Small intestine (tissue), 7 donors: ENCODE results near the gene SCN2A. TPM values are rescaled to one million over a fixed set of nuclear protein-coding genes. Genes with fewer than 3 reads are reported as not detected.
A peak's percentile ranks its signal among the peaks of the same experiment; 100 is the strongest.
"Not testable (repeated sequence)": the region's sequence is repeated elsewhere in the genome, so short reads cannot be mapped to it uniquely, and the experiment has no call there.

Experiments used
- DNase-seq, 2 donors: peaks; one replicate each; pipeline versions ENCODE4 v3.0.0 to v3.0.0-alpha.2; 2013
- FAIRE-seq: peaks from 2 replicates; lab custom pipeline; 2012; peaks lifted over from hg19 to GRCh38; lab: Jason Lieb, UNC
- H3K27ac ChIP-seq, 3 donors: one replicate each; pipeline ENCODE4 v1.5.1; 2013; ENCODE audit warnings: low read length in 2 of 3, mild to moderate bottlenecking in 2 of 3, control low read depth in 1 of 3, inconsistent platforms in 1 of 3, low read depth in 1 of 3, moderate library complexity in 1 of 3
- H3K27me3 ChIP-seq, 3 donors: one replicate each; pipeline ENCODE4 v1.6.1; 2013; ENCODE audit warnings: low read length in 3 of 3, inconsistent platforms in 1 of 3; ENCODE audit not compliant: control insufficient read depth in 3 of 3, insufficient read depth in 3 of 3
- H3K36me3 ChIP-seq, 3 donors: one replicate each; pipeline ENCODE4 v1.6.1; 2013; ENCODE audit warnings: low read length in 3 of 3, inconsistent platforms in 1 of 3, low read depth in 1 of 3, mild to moderate bottlenecking in 1 of 3, moderate library complexity in 1 of 3; ENCODE audit not compliant: control insufficient read depth in 3 of 3, insufficient read depth in 2 of 3
- H3K4me1 ChIP-seq, 3 donors: one replicate each; pipeline ENCODE4 v1.6.1; 2013; ENCODE audit warnings: low read length in 2 of 3, inconsistent platforms in 1 of 3, low read depth in 1 of 3, mild to moderate bottlenecking in 1 of 3, moderate library complexity in 1 of 3; ENCODE audit not compliant: control insufficient read depth in 3 of 3, insufficient read depth in 2 of 3
- H3K4me3 ChIP-seq, 3 donors: one replicate each; pipeline ENCODE4 v1.5.1; 2013; ENCODE audit warnings: low read length in 3 of 3, control low read depth in 1 of 3, inconsistent platforms in 1 of 3, low read depth in 1 of 3, mild to moderate bottlenecking in 1 of 3, moderate library complexity in 1 of 3
- H3K9me3 ChIP-seq, 2 donors: one replicate each; pipeline ENCODE4 v1.6.1; 2013; ENCODE audit warnings: low read depth in 1 of 2, low read length in 1 of 2; ENCODE audit not compliant: control insufficient read depth in 2 of 2, insufficient read depth in 1 of 2
- WGBS, 3 donors: extraction: QIAGEN DNeasy Blood & Tissue Kit; methylation state at CpG; one replicate each; pipeline ENCODE4 v1.1.7; 2013; 5-methylcytosine and 5-hydroxymethylcytosine counted together
- polyA plus RNA-seq, 4 donors: library from polyadenylated mRNA; stranded (reverse) in 3 of 4; unstranded in 1 of 4; fragments of 200-250 nt in 3 of 4; fragments of 120-200 nt in 1 of 4; gene quantifications; one replicate each; pipeline versions ENCODE4 v1.2.1 to v1.2.3, GENCODE V29; 2013
- donor health status: healthy with polysubstance abuse.
- donor health status: control.
- donor health status: control.
- donor health status: Bipolar disorder and iron deficiency.
- donor health status: healthy.

Gene SCN2A
- polyA plus RNA-seq, 4 donors, result 0.25 to 0.54 TPM; not detected in 2

DNA sequence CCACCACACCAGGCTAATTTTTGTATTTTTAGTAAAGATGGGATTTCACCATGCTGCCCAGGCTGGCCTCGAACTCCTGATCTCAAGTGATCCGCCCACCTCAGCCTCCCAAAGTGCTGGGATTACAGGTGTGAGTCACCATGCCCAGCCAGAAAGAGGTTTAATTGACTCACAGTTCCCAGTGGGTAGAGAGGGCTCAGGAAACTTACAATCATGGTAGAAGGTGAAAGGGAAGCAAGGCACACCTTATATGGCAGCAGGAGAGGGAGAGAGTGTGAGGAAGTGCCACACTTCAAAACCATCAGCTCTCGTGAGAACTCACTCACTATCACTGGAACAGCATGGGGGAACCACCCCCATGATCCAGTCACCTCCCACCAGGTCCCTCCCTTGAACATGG, 159.4 kb downstream of the SCN2A start:
- H3K27ac ChIP-seq, DNase-seq, H3K4me1 ChIP-seq, H3K9me3 ChIP-seq, FAIRE-seq, H3K27me3 ChIP-seq, H3K36me3 ChIP-seq, H3K4me3 ChIP-seq: not testable (repeated sequence)
- 76 to 84% (median 80%) methylated on average over 3 of the region's 3 CpGs for WGBS, 3 donors

GRCh38 chr2:165401285-165401852, 162.2 kb downstream of the SCN2A start:
- FAIRE-seq, result no peak
- 1 to 2% (median 2%) methylated on average over 5 of the region's 5 CpGs for WGBS, 3 donors
- peak; percentile 69 to 74 for DNase-seq

DNA sequence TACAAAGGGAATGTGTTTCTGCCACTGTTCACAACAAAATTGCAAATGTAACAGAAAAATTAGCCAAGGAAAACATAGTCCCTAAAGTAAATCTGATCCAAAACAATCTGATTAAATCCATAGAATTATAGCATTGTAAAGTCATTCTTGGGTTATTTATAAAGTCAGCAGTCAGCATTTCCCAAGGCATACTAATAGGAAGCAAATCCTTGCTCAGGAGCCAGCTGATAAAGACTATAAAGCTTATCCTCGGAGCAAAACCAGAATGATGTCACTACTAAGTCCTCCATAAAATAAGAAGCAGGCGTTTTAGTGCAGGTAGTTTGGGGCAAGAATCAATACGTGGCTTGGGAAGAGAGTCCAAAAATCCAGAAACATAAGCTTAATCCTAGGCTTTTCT, 162.9 kb downstream of the SCN2A start:
- H3K9me3 ChIP-seq, result no peaks in the 10 kb centered on the region
- 7 to 38% (median 26%) methylated on average over 3 of the region's 3 CpGs for WGBS, 3 donors
- no peaks in the 10 kb centered on the region for H3K27me3 ChIP-seq
- no peaks in the 10 kb centered on the region for H3K36me3 ChIP-seq
- H3K27ac ChIP-seq, result no peak overlapping the region
- no peak overlapping the region for H3K4me3 ChIP-seq
- FAIRE-seq (no peak), DNase-seq (peak; percentile 42 to 49)
- no peaks in the 10 kb centered on the region for H3K4me1 ChIP-seq

More at GRCh38 chr2:165401285-165401852, 162.2 kb downstream of the SCN2A start:
- Histone ChIP-seq H3K9me3 (no peaks in the 10 kb centered on the region), H3K4me3 (no peak overlapping the region), H3K27me3 (no peaks in the 10 kb centered on the region), H3K36me3 (no peaks in the 10 kb centered on the region), H3K27ac (no peak overlapping the region), H3K4me1 (no peaks in the 10 kb centered on the region)

GRCh38 chr2:165406173-165406572, 167.0 kb downstream of the SCN2A start:
- H3K27me3 ChIP-seq, result no peaks in the 10 kb centered on the region
- H3K9me3 ChIP-seq, result no peaks in the 10 kb centered on the region
- H3K4me3 ChIP-seq, result no peak overlapping the region
- FAIRE-seq, result no peak
- H3K36me3 ChIP-seq, result no peaks in the 10 kb centered on the region
- H3K4me1 ChIP-seq, result no peaks in the 10 kb centered on the region
- WGBS, 3 donors, result 83 to 94% (median 86%) methylated on average over 3 of the region's 3 CpGs
- no peak overlapping the region for H3K27ac ChIP-seq
- no peak for DNase-seq

- no peak for DNase-seq
- no peaks in the 10 kb centered on the region for H3K4me1 ChIP-seq
- no peak overlapping the region for H3K27ac ChIP-seq
- no peaks in the 10 kb centered on the region for H3K36me3 ChIP-seq
- H3K9me3 ChIP-seq, result no peaks in the 10 kb centered on the region
- no peak for FAIRE-seq
- H3K27me3 ChIP-seq, result no peaks in the 10 kb centered on the region
- H3K4me3 ChIP-seq, result no peak overlapping the region
Measured at GRCh38 chr2:165407466-165407865, 168.3 kb downstream of the SCN2A start.

DNA sequence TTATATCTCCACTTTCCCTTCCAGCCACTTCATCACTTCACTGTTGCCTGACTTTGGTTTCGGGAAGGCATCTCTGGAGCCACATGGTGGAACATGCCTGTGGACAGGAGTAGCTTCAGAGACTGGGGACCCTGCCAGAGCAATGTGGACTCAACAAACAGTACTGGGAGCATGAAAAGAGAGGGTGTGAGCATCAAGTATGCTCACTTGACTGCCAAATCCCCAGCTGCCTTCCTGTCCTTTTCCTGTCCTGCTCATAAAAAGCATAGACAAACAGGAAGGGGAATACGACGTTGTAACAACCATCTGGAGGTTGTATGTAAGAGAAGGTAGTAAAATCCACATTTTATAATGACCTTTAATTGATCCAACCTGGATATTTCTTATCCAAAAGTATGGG, 169.0 kb downstream of the SCN2A start:
- FAIRE-seq, result no peak
- WGBS, 3 donors, result 41 to 42% (median 41%) methylated on average over 3 of the region's 3 CpGs
- DNase-seq, result no peak
- no peaks in the 10 kb centered on the region for H3K27me3 ChIP-seq
- H3K4me1 ChIP-seq, result no peaks in the 10 kb centered on the region
- no peaks in the 10 kb centered on the region for H3K9me3 ChIP-seq
- H3K27ac ChIP-seq, result no peak overlapping the region
- no peak overlapping the region for H3K4me3 ChIP-seq
- H3K36me3 ChIP-seq, result no peaks in the 10 kb centered on the region

GRCh38 chr2:165410276-165410675, 171.1 kb downstream of the SCN2A start:
- Histone ChIP-seq H3K4me1 (no peaks in the 10 kb centered on the region), H3K9me3 (no peaks in the 10 kb centered on the region), H3K4me3 (no peak overlapping the region), H3K27ac (no peak overlapping the region), H3K27me3 (no peaks in the 10 kb centered on the region), H3K36me3 (no peaks in the 10 kb centered on the region)
- FAIRE-seq, result no peak
- no peak for DNase-seq

DNA sequence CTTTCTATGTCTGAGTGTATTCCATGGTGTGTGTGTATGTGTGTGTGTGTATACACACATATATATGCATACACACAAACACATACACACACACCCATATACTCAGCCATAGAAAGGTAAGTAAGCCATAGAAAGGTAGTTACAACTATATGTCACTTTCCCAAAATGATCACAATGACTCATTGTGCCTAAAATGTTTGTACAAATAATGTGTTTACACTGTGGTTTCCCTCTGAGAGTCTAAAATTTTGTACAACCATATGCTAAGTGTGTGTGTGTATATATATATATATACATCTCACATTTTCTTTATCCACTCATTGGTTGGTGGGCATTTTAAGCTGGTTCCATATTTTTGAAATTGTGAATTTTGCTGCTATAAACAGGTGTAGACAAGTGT, 175.0 kb downstream of the SCN2A start:
- H3K36me3 ChIP-seq, result no peaks in the 10 kb centered on the region
- H3K27me3 ChIP-seq, result no peaks in the 10 kb centered on the region
- H3K4me3 ChIP-seq, result no peak overlapping the region
- no peak overlapping the region for H3K27ac ChIP-seq
- no peaks in the 10 kb centered on the region for H3K4me1 ChIP-seq
- no peaks in the 10 kb centered on the region for H3K9me3 ChIP-seq
- FAIRE-seq (no peak), DNase-seq (no peak)

DNA sequence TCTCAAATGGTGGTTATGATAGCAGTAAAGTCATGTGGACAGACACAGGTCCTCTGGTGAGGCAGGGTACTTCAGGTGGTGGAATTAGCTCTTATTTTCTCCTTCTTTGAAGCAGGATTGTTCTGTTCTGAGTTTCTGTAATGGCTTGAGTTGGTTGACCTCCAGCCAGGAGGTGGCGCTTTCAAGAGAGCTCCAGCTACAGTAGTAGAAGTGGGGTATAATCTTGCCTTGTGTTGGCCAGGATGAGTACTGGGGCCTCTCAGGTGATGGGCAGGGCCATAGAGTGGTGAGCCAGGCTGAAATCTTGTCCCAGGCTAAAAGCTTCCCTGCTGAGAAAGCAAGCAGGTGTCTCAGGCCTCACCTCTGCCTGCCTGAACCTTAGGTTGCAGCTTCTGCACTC, 177.8 kb downstream of the SCN2A start:
- Histone ChIP-seq H3K27me3 (no peaks in the 10 kb centered on the region), H3K4me3 (no peak overlapping the region), H3K4me1 (no peaks in the 10 kb centered on the region), H3K36me3 (no peaks in the 10 kb centered on the region), H3K9me3 (no peaks in the 10 kb centered on the region), H3K27ac (no peak overlapping the region)
- DNase-seq (no peak), FAIRE-seq (no peak)
- WGBS, 3 donors, result 89 to 100% (median 92%) methylated on average over 1 of the region's 1 CpG
